IMR-90 (cell line): ENCODE results near the gene RPN2.

Experiments used
- BHLHE40 ChIP-seq: fragments of 150-350 bp; IDR thresholded peaks from 2 replicates; pipeline ENCODE4 v1.6.1; 2016; ENCODE audit warnings: mild to moderate bottlenecking, low read depth, low read length
- CEBPB ChIP-seq: IDR thresholded peaks from 2 replicates; pipeline ENCODE4 v1.6.1; 2012; ENCODE audit warnings: low read depth, low read length, improper control_type of control experiment
- CHD1 ChIP-seq: IDR thresholded peaks from 2 replicates; pipeline ENCODE4 v1.6.1; 2012; ENCODE audit warnings: low read depth, low read length, improper control_type of control experiment
- MAFK ChIP-seq: IDR thresholded peaks from 2 replicates; pipeline ENCODE4 v1.6.1; 2012; ENCODE audit warnings: low read depth, low read length, improper control_type of control experiment
- MAZ ChIP-seq: IDR thresholded peaks from 2 replicates; pipeline ENCODE4 v1.6.1; 2012; ENCODE audit warnings: low read depth, mild to moderate bottlenecking, low read length, improper control_type of control experiment, moderate library complexity, borderline replicate concordance
- MXI1 ChIP-seq: IDR thresholded peaks from 2 replicates; pipeline ENCODE4 v1.6.1; 2012; ENCODE audit warnings: low read depth, mild to moderate bottlenecking, low read length, moderate library complexity, borderline replicate concordance
- POLR2A ChIP-seq: IDR thresholded peaks from 2 replicates; pipeline ENCODE4 v1.6.1; 2012; ENCODE audit warnings: mild to moderate bottlenecking, low read depth, low read length
- RAD21 ChIP-seq: IDR thresholded peaks from 2 replicates; pipeline ENCODE4 v1.6.1; 2012; ENCODE audit warnings: low read length, improper control_type of control experiment
- RCOR1 ChIP-seq: IDR thresholded peaks from 2 replicates; pipeline ENCODE4 v1.6.1; 2012; ENCODE audit warnings: mild to moderate bottlenecking, low read length, improper control_type of control experiment; ENCODE audit not compliant: insufficient replicate concordance
- RFX5 ChIP-seq: IDR thresholded peaks from 2 replicates; pipeline ENCODE4 v1.8.0; 2012; ENCODE audit warnings: low read depth, mild to moderate bottlenecking, low read length, moderate library complexity
- SMC3 ChIP-seq: fragments of 150-350 bp; IDR thresholded peaks from 2 replicates; pipeline ENCODE4 v1.6.1; 2016; ENCODE audit warnings: low read depth, mild to moderate bottlenecking, antibody characterized with exemption, low read length, moderate library complexity
- TF ChIP-seq, protein P1 (sequence below): conservative IDR thresholded peaks from 2 replicates; pipeline ENCODE4 v1.5.1; 2012; ENCODE audit warnings: mild to moderate bottlenecking, low read depth, low read length, improper control_type of control experiment
- TF ChIP-seq, protein P2 (sequence below): fragments of 150-350 bp; IDR thresholded peaks from 2 replicates; pipeline ENCODE4 v1.6.1; 2016; ENCODE audit warnings: low read depth, mild to moderate bottlenecking, low read length, moderate library complexity, borderline replicate concordance
- TF ChIP-seq, protein P3 (sequence below): fragments of 150-350 bp; IDR thresholded peaks from 2 replicates; pipeline ENCODE4 v1.6.1; 2017; ENCODE audit warnings: mild to moderate bottlenecking, antibody characterized with exemption, low read length, low read depth

DNA sequence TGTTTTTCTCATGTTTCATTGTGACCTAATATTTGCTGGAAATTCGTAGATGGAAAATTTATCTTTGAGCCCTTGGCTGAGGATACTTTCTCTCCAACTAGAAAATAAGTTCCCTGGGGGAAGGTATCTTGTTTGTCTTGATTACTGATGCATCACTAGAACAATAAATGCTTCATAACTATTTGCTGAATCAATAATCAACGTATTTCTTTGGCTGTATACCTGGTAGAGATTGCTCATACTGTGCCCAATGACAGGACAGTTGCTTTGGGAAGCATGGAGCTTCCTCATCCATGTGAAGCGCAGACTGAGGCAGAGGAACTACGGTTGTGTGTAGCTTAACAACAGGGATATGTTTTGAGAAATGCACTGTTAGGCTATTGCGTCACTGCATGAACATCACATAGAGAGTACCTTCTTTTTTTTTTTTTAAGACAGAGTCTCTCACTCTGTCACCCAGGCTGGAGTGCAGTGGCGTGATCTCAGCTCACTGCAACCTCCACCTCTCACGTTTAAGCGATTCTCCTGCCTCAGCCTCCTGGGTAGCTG, 34.2 kb upstream of the RPN2 start:
- TF ChIP-seq RAD21 = no peak
- TF ChIP-seq, protein P1, sequence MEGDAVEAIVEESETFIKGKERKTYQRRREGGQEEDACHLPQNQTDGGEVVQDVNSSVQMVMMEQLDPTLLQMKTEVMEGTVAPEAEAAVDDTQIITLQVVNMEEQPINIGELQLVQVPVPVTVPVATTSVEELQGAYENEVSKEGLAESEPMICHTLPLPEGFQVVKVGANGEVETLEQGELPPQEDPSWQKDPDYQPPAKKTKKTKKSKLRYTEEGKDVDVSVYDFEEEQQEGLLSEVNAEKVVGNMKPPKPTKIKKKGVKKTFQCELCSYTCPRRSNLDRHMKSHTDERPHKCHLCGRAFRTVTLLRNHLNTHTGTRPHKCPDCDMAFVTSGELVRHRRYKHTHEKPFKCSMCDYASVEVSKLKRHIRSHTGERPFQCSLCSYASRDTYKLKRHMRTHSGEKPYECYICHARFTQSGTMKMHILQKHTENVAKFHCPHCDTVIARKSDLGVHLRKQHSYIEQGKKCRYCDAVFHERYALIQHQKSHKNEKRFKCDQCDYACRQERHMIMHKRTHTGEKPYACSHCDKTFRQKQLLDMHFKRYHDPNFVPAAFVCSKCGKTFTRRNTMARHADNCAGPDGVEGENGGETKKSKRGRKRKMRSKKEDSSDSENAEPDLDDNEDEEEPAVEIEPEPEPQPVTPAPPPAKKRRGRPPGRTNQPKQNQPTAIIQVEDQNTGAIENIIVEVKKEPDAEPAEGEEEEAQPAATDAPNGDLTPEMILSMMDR = no peak
- TF ChIP-seq BHLHE40 = no peak
- TF ChIP-seq, protein P2, sequence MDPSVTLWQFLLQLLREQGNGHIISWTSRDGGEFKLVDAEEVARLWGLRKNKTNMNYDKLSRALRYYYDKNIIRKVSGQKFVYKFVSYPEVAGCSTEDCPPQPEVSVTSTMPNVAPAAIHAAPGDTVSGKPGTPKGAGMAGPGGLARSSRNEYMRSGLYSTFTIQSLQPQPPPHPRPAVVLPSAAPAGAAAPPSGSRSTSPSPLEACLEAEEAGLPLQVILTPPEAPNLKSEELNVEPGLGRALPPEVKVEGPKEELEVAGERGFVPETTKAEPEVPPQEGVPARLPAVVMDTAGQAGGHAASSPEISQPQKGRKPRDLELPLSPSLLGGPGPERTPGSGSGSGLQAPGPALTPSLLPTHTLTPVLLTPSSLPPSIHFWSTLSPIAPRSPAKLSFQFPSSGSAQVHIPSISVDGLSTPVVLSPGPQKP = no peak
- no peak for TF ChIP-seq CHD1
- no peak for TF ChIP-seq MAFK
- TF ChIP-seq POLR2A = no peak
- TF ChIP-seq, protein P3, sequence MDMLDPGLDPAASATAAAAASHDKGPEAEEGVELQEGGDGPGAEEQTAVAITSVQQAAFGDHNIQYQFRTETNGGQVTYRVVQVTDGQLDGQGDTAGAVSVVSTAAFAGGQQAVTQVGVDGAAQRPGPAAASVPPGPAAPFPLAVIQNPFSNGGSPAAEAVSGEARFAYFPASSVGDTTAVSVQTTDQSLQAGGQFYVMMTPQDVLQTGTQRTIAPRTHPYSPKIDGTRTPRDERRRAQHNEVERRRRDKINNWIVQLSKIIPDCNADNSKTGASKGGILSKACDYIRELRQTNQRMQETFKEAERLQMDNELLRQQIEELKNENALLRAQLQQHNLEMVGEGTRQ = no peak
- peak; percentile 77 for TF ChIP-seq CEBPB
- no peak for TF ChIP-seq MXI1
- no peak for TF ChIP-seq SMC3
- no peak for TF ChIP-seq RCOR1
- no peak for TF ChIP-seq RFX5
- no peak for TF ChIP-seq MAZ
